Measurements from ENCODE around the gene FOXC2. TPM values are rescaled to one million over a fixed set of nuclear protein-coding genes. Genes with fewer than 3 reads are reported as not detected.

The FOXC2 gene
- total and polyA plus RNA-seq, 2 donors (not counting 3 experiments of a cell fraction or from before 2014, with no cell fraction given): 7.7 to 44.0 TPM

DNA sequence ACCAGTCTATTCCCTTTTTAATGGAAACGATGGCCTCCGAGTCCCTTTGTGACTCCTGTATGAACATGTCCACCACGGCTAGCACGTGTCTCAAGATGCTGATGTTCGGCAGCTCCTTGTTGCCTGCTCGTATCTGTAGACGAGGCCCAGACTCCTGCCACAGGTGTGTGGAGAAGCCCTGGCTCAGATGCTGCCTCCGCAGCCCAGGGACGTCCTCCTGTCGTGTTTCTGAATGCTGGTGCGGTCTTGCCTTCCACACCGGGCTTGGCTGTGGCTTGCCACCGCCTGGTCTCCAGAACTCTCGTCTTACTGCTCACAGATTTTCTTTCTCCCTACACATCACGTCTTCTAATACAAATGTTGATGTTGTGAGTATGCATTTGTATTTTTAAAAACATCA is 39.3 kb upstream of the FOXC2 start:
- Histone ChIP-seq H3K27me3 (ENCODE audit: control insufficient read depth in 2 of 2, insufficient read depth in 2 of 2, low read length in 2 of 2) (no peaks in the 10 kb centered on the region), H3K4me3 (replicated peaks in 1 of 3; ENCODE audit: insufficient read depth in 1 of 3, low read depth in 1 of 3, low read length in 3 of 3) (no peak overlapping the region), H3K4me2 (ENCODE audit: insufficient read depth, low read length) (no peak overlapping the region), H3K79me2 (ENCODE audit: control insufficient read depth, insufficient read depth, low read length) (no peaks in the 10 kb centered on the region), H3K9me3 (replicated peaks; ENCODE audit: control insufficient read depth, insufficient read depth, low read length) (no peaks in the 10 kb centered on the region), H2AFZ (ENCODE audit: low read depth, low read length) (no peak overlapping the region), H4K20me1 (replicated peaks; ENCODE audit: control insufficient read depth, extremely low read depth, insufficient read depth, low read length) (no peaks in the 10 kb centered on the region), H3K9ac (replicated peaks; ENCODE audit: extremely low read depth, insufficient read depth, low read length) (no peak overlapping the region), H3K36me3 (ENCODE audit: control insufficient read depth in 2 of 2, extremely low read depth in 1 of 2, insufficient read depth in 2 of 2, low read length in 2 of 2) (no peaks in the 10 kb centered on the region), H3K4me1 (ENCODE audit: control insufficient read depth, extremely low read depth, insufficient read depth, low read length) (no peaks in the 10 kb centered on the region), H3K27ac (ENCODE audit: insufficient read depth, low read depth, low read length) (no peak overlapping the region), H3K9me1 (replicated peaks; ENCODE audit: control insufficient read depth, extremely low read depth, insufficient read depth, low read length) (no peaks in the 10 kb centered on the region)
- DNase-seq (ENCODE audit: low read depth, low spot score) (no peak), FAIRE-seq (no peak)
- CTCF ChIA-PET: interaction anchor here (2.7 kb wide), 1 partner anchor 10 kb away, joined by 10 read pairs; no protein-coding TSS in a partner anchor
- BruUV-seq (replicated peaks): no TSS peak
- dilution Hi-C loops (cut with MboI; ENCODE audit: extremely low pct_ligation_motif_present, low sequenced_read_pairs) (no loop called here), intact Hi-C loops (cut with micrococcal nuclease) (no loop called here)
- POLR2A ChIA-PET: no interaction called here
- TF ChIP-seq, protein P1, sequence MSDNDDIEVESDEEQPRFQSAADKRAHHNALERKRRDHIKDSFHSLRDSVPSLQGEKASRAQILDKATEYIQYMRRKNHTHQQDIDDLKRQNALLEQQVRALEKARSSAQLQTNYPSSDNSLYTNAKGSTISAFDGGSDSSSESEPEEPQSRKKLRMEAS (IDR thresholded peaks at IDR 0.05; ENCODE audit: insufficient read depth, insufficient read length): no peak
- TF ChIP-seq JUN (IDR thresholded peaks at IDR 0.05; ENCODE audit: borderline replicate concordance, insufficient read depth, insufficient read length, low read depth) (no peak), POLR2A (IDR thresholded peaks at IDR 0.05; ENCODE audit: low read depth, low read length) (no peak), FOS (IDR thresholded peaks at IDR 0.05; ENCODE audit: borderline replicate concordance, insufficient read depth, low read length) (no peak), MYC (IDR thresholded peaks at IDR 0.05; ENCODE audit: low read depth, low read length) (no peak), EZH2 (IDR thresholded peaks at IDR 0.05; ENCODE audit: borderline replicate concordance, low read depth, low read length, severe bottlenecking) (no peak), POLR2AphosphoS5 (IDR thresholded peaks at IDR 0.05; ENCODE audit: insufficient read depth, low read depth, low read length) (no peak), GATA2 (IDR thresholded peaks at IDR 0.05; ENCODE audit: insufficient read depth, insufficient read length, low read depth, low read length) (no peak)
- TF ChIP-seq, protein P2, sequence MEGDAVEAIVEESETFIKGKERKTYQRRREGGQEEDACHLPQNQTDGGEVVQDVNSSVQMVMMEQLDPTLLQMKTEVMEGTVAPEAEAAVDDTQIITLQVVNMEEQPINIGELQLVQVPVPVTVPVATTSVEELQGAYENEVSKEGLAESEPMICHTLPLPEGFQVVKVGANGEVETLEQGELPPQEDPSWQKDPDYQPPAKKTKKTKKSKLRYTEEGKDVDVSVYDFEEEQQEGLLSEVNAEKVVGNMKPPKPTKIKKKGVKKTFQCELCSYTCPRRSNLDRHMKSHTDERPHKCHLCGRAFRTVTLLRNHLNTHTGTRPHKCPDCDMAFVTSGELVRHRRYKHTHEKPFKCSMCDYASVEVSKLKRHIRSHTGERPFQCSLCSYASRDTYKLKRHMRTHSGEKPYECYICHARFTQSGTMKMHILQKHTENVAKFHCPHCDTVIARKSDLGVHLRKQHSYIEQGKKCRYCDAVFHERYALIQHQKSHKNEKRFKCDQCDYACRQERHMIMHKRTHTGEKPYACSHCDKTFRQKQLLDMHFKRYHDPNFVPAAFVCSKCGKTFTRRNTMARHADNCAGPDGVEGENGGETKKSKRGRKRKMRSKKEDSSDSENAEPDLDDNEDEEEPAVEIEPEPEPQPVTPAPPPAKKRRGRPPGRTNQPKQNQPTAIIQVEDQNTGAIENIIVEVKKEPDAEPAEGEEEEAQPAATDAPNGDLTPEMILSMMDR (IDR thresholded peaks at IDR 0.05; ENCODE audit: extremely low read depth in 1 of 2, insufficient read depth in 1 of 2, low read depth in 1 of 2, low read length in 2 of 2): no peak

All from endothelial cell of umbilical vein (primary cell).